NCI-H1105 treated with DMSO at 0.1 percent for 48 hours (cell line): ENCODE data around the gene DDX1.
"Not testable (repeated sequence)": the region's sequence is repeated elsewhere in the genome, so short reads cannot be mapped to it uniquely, and the experiment has no call there.

Experiments used
- DNase-seq: peaks from one replicate; lab custom pipeline; 2025; lab: John Stamatoyannopoulos, UW

The DDX1 gene

GRCh38 chr2:15595342-15595905 lies 3.8 kb downstream of the DDX1 start:
- DNase-seq, result no peak

GRCh38 chr2:15595936-15596335 lies 4.3 kb downstream of the DDX1 start:
- DNase-seq, result no peak

- no peak for DNase-seq
Observed at GRCh38 chr2:15596350-15596749, 4.7 kb downstream of the DDX1 start.

- DNase-seq, result no peak
Observed at GRCh38 chr2:15596968-15597367, 5.3 kb downstream of the DDX1 start.

- no peak for DNase-seq
Observed at GRCh38 chr2:15599994-15600393, 8.3 kb downstream of the DDX1 start.

GRCh38 chr2:15601681-15602080 lies 10.0 kb downstream of the DDX1 start:
- no peak for DNase-seq

- no peak for DNase-seq
Observed at GRCh38 chr2:15602393-15602792, 10.7 kb downstream of the DDX1 start.

GRCh38 chr2:15603044-15603765 lies 11.5 kb downstream of the DDX1 start:
- DNase-seq, result no peak

GRCh38 chr2:15603948-15604347 lies 12.3 kb downstream of the DDX1 start:
- no peak for DNase-seq

GRCh38 chr2:15605721-15606120 lies 14.1 kb downstream of the DDX1 start:
- DNase-seq, result no peak

GRCh38 chr2:15606481-15607441 lies 15.1 kb downstream of the DDX1 start:
- DNase-seq, result no peak

GRCh38 chr2:15607709-15608391 lies 16.2 kb downstream of the DDX1 start:
- no peak for DNase-seq

- DNase-seq, result no peak
Observed at GRCh38 chr2:15608392-15608761, 16.7 kb downstream of the DDX1 start.

- no peak for DNase-seq
Observed at GRCh38 chr2:15609341-15610042, 17.8 kb downstream of the DDX1 start.

GRCh38 chr2:15610430-15610952 lies 18.8 kb downstream of the DDX1 start:
- DNase-seq, result no peak

GRCh38 chr2:15612101-15612500 lies 20.4 kb downstream of the DDX1 start:
- DNase-seq, result not testable (repeated sequence)

- no peak for DNase-seq
Observed at GRCh38 chr2:15613736-15614429, 22.2 kb downstream of the DDX1 start.

GRCh38 chr2:15614545-15615300 lies 23.1 kb downstream of the DDX1 start:
- DNase-seq, result no peak

GRCh38 chr2:15615301-15615920 lies 23.7 kb downstream of the DDX1 start:
- no peak for DNase-seq

- DNase-seq, result no peak
Observed at GRCh38 chr2:15616429-15616828, 24.8 kb downstream of the DDX1 start.
